Panc1 (cell line): ENCODE data around the gene SLC22A23. TPM values are rescaled to one million over a fixed set of nuclear protein-coding genes. Genes with fewer than 3 reads are reported as not detected.

Experiments
- ATAC-seq: fragments of 200-7000 bp; cut with Tn5 transposase; 2 replicates; pipeline ENCODE4 v1.9.1; 2020; ENCODE audit warnings: mild to moderate bottlenecking, moderate library complexity
- BruUV-seq: library from RNA; stranded (reverse); fragments of 400-500 nt; replicated peaks from 2 replicates; lab custom pipeline; 2021; lab: Mats Ljungman, UMichigan
- CTCF ChIA-PET: fragments of 300-600 bp; sonication (Branson Sonifier 250); formaldehyde crosslinking; loops from one replicate; lab custom pipeline; 2022; ENCODE audit warnings: antibody characterized with exemption; lab: Charles Lee
- POLR2A ChIA-PET: fragments of 300-600 bp; sonication (Branson Sonifier 250); formaldehyde crosslinking; loops from one replicate; lab custom pipeline; 2022; ENCODE audit warnings: antibody characterized with exemption; lab: Charles Lee
- DNase-seq: peaks from one replicate; pipeline ENCODE4 v3.0.0-alpha.2; 2010; ENCODE audit warnings: low read depth, low spot score
- H3K27ac ChIP-seq: 2 replicates; pipeline ENCODE4 v1.5.1; 2011; ENCODE audit warnings: mild to moderate bottlenecking, low read length, inconsistent platforms
- H3K27me3 ChIP-seq: fragments of 200-500 bp; sonication (Bioruptor generic); 2 replicates; pipeline ENCODE4 v1.6.0; 2014; ENCODE audit warnings: low read length, inconsistent platforms; ENCODE audit not compliant: control insufficient read depth, insufficient read depth
- H3K36me3 ChIP-seq: fragments of 200-500 bp; sonication (Bioruptor generic); 2 replicates; pipeline ENCODE4 v1.5.1; 2014; ENCODE audit warnings: inconsistent platforms, mild to moderate bottlenecking, low read length, moderate library complexity; ENCODE audit not compliant: control insufficient read depth, insufficient read depth
- H3K4me1 ChIP-seq: 2 replicates; pipeline ENCODE4 v1.5.1; 2011; ENCODE audit warnings: inconsistent platforms, mild to moderate bottlenecking, low read length, moderate library complexity; ENCODE audit not compliant: control insufficient read depth, insufficient read depth
- H3K4me3 ChIP-seq, 2 experiments: 2 replicates each; pipeline ENCODE4 v1.5.1; 2011 to 2012; ENCODE audit warnings: low read depth in 2 of 2, low read length in 2 of 2, mild to moderate bottlenecking in 2 of 2, inconsistent platforms in 1 of 2, moderate library complexity in 1 of 2
- H3K9me3 ChIP-seq: fragments of 200-500 bp; sonication (Bioruptor generic); 2 replicates; pipeline ENCODE4 v1.5.1; 2014; ENCODE audit warnings: low read depth, mild to moderate bottlenecking, inconsistent platforms, low read length, moderate library complexity; ENCODE audit not compliant: control insufficient read depth, insufficient read depth
- POLR2AphosphoS5 ChIP-seq: IDR thresholded peaks from 2 replicates; pipeline ENCODE4 v1.6.1; 2012; ENCODE audit warnings: mild to moderate bottlenecking, low read depth, low read length, moderate library complexity
- SIN3A ChIP-seq: IDR thresholded peaks from 2 replicates; pipeline ENCODE4 v1.6.1; 2012; ENCODE audit warnings: low read depth, mild to moderate bottlenecking, low read length, moderate library complexity, borderline replicate concordance; ENCODE audit not compliant: insufficient read depth
- TCF7L2 ChIP-seq: IDR thresholded peaks from 2 replicates; pipeline ENCODE4 v1.6.1; 2011; ENCODE audit warnings: mild to moderate bottlenecking, low read depth, low read length, inconsistent platforms
- in situ Hi-C: cut with HindIII; loops from 2 replicates; pipeline ENCODE4 v1.10.0; 2016; ENCODE audit warnings: low sequenced_read_pairs, low pct_unique_long_range_greater_than_20kb
- intact Hi-C: fragments of 100-400 bp; cut with micrococcal nuclease; formaldehyde crosslinking; loops from one replicate; pipeline ENCODE4 v1.10.0; 2022; ENCODE audit not compliant: unreplicated experiment
- total RNA-seq: library from RNA; stranded (reverse); gene quantifications from one replicate; pipeline ENCODE4 v1.2.1, GENCODE V29; 2021; ENCODE audit not compliant: unreplicated experiment
- TF ChIP-seq, protein P1 (sequence below): fragments of 450-650 bp; IDR thresholded peaks from 2 replicates; pipeline ENCODE4 v1.5.1; 2017; ENCODE audit warnings: mild to moderate bottlenecking
- TF ChIP-seq, protein P2 (sequence below), 2 experiments: IDR thresholded peaks; 2 replicates each; pipeline ENCODE4 v1.6.1; 2011 to 2012; ENCODE audit warnings: low read depth in 2 of 2, control low read depth in 1 of 2, low read length in 1 of 2, mild to moderate bottlenecking in 1 of 2, moderate library complexity in 1 of 2; ENCODE audit not compliant: insufficient read depth in 1 of 2

The SLC22A23 gene
- total RNA-seq, 1 experiment from 2014 or later = 4.5 TPM

DNA sequence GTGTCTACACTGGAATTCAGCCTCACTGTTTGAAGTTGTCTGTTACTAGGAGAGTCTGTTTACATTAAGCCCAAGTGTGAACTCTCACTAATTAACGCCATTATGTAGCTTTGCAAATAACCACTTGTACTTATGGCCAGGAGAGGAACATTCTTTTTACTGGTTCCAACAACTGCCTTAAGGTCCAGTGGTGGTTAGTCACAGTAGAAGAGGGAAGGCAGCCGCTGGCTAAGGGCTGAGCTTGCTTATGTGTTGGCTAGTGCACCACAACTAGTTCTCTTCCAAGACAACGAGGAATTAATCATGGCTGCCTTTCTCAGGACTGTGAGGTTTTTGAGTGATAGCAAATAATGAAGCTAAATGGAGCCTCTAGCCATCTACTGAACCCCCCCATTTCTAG is 14.9 kb upstream of the SLC22A23 start:
- H3K4me1 ChIP-seq = no peaks in the 10 kb centered on the region
- DNase-seq = no peak
- TF ChIP-seq, protein P1, sequence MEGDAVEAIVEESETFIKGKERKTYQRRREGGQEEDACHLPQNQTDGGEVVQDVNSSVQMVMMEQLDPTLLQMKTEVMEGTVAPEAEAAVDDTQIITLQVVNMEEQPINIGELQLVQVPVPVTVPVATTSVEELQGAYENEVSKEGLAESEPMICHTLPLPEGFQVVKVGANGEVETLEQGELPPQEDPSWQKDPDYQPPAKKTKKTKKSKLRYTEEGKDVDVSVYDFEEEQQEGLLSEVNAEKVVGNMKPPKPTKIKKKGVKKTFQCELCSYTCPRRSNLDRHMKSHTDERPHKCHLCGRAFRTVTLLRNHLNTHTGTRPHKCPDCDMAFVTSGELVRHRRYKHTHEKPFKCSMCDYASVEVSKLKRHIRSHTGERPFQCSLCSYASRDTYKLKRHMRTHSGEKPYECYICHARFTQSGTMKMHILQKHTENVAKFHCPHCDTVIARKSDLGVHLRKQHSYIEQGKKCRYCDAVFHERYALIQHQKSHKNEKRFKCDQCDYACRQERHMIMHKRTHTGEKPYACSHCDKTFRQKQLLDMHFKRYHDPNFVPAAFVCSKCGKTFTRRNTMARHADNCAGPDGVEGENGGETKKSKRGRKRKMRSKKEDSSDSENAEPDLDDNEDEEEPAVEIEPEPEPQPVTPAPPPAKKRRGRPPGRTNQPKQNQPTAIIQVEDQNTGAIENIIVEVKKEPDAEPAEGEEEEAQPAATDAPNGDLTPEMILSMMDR = no peak
- TF ChIP-seq TCF7L2 (no peak), SIN3A (no peak), POLR2AphosphoS5 (no peak)
- TF ChIP-seq, protein P2, sequence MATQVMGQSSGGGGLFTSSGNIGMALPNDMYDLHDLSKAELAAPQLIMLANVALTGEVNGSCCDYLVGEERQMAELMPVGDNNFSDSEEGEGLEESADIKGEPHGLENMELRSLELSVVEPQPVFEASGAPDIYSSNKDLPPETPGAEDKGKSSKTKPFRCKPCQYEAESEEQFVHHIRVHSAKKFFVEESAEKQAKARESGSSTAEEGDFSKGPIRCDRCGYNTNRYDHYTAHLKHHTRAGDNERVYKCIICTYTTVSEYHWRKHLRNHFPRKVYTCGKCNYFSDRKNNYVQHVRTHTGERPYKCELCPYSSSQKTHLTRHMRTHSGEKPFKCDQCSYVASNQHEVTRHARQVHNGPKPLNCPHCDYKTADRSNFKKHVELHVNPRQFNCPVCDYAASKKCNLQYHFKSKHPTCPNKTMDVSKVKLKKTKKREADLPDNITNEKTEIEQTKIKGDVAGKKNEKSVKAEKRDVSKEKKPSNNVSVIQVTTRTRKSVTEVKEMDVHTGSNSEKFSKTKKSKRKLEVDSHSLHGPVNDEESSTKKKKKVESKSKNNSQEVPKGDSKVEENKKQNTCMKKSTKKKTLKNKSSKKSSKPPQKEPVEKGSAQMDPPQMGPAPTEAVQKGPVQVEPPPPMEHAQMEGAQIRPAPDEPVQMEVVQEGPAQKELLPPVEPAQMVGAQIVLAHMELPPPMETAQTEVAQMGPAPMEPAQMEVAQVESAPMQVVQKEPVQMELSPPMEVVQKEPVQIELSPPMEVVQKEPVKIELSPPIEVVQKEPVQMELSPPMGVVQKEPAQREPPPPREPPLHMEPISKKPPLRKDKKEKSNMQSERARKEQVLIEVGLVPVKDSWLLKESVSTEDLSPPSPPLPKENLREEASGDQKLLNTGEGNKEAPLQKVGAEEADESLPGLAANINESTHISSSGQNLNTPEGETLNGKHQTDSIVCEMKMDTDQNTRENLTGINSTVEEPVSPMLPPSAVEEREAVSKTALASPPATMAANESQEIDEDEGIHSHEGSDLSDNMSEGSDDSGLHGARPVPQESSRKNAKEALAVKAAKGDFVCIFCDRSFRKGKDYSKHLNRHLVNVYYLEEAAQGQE (IDR thresholded peaks at IDR 0.05; ENCODE audit: insufficient read depth in 1 of 2, low read depth in 2 of 2, low read length in 1 of 2) = no peak
- H3K36me3 ChIP-seq = no peaks in the 10 kb centered on the region
- no peak overlapping the region for H3K4me3 ChIP-seq
- CTCF ChIA-PET = no interaction called here
- BruUV-seq = no TSS peak
- H3K9me3 ChIP-seq = no peaks in the 10 kb centered on the region
- no peaks in the 10 kb centered on the region for H3K27me3 ChIP-seq
- intact Hi-C loops (no loop called here), in situ Hi-C loops (no loop called here)
- H3K27ac ChIP-seq = no peak overlapping the region
- POLR2A ChIA-PET = no interaction called here
- ATAC-seq = no peak

DNA sequence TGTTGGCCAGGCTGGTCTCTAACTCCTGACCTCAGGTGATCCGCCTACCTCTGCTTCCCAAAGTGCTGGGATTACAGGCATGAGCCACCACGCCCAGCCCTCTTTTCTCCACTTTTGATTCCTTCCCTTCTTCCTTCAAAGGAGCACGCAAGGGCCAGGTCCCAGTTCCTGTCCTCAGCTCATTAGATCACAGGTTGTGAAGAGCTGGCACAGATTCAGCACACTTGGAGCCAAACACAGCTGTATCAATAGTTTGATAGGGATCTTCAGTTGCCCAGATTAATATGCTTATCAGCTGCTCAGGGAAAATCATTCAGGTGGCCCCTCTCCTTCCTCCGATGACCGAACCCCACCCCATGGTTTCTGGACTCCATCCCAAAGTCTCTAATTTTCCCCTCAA is 14.4 kb upstream of the SLC22A23 start:
- H3K27ac ChIP-seq = no peak overlapping the region
- no peaks in the 10 kb centered on the region for H3K36me3 ChIP-seq
- no peaks in the 10 kb centered on the region for H3K4me1 ChIP-seq
- H3K27me3 ChIP-seq = no peaks in the 10 kb centered on the region
- BruUV-seq = no TSS peak
- H3K9me3 ChIP-seq = no peaks in the 10 kb centered on the region
- in situ Hi-C loops = no loop called here
- ChIA-PET CTCF (no interaction called here), POLR2A (no interaction called here)
- TF ChIP-seq, protein P2 (IDR thresholded peaks at IDR 0.05; ENCODE audit: insufficient read depth in 1 of 2, low read depth in 2 of 2, low read length in 1 of 2) = no peak
- no peak for TF ChIP-seq SIN3A
- no peak for TF ChIP-seq TCF7L2
- TF ChIP-seq POLR2AphosphoS5 = no peak
- TF ChIP-seq, protein P1 = no peak
- intact Hi-C loops = no loop called here
- ATAC-seq (no peak), DNase-seq (no peak)
- H3K4me3 ChIP-seq = no peak overlapping the region
